RWPE1 (cell line): Measurements from ENCODE around the gene IFNG-AS1.

ENCODE experiments used
- CTCF ChIA-PET: fragments of 350-600 bp; sonication (Branson Sonifier 250); formaldehyde crosslinking; extraction: SDS; loops from one replicate; lab custom pipeline; 2021; lab: Yijun Ruan, JAX
- POLR2A ChIA-PET: fragments of 400-600 bp; formaldehyde crosslinking; extraction: SDS; loops from one replicate; lab custom pipeline; 2020; ENCODE audit warnings: antibody characterized with exemption; ENCODE audit not compliant: low non-redundant PET; lab: Yijun Ruan, JAX
- DNase-seq: peaks from one replicate; pipeline ENCODE4 v3.0.0; 2012; ENCODE audit warnings: low spot score
- H3K27ac ChIP-seq: fragments of 450-650 bp; 2 replicates; pipeline ENCODE4 v1.5.1; 2017
- CTCF ChIP-seq: fragments of 450-650 bp; conservative IDR thresholded peaks from 2 replicates; pipeline ENCODE4 v1.5.1; 2017; ENCODE audit warnings: low read depth, mild to moderate bottlenecking

Gene IFNG-AS1

GRCh38 chr12:67952787-67953186 is 36.5 kb upstream of the IFNG-AS1 start:
- no peak for DNase-seq
- no peak overlapping the region for H3K27ac ChIP-seq
- TF ChIP-seq CTCF, result no peak
- ChIA-PET POLR2A (no interaction called here), CTCF (no interaction called here)

- ChIA-PET POLR2A (no interaction called here), CTCF (no interaction called here)
- no peak overlapping the region for H3K27ac ChIP-seq
- no peak for DNase-seq
- TF ChIP-seq CTCF, result no peak
Measured at GRCh38 chr12:67957383-67957782, 31.9 kb upstream of the IFNG-AS1 start.

GRCh38 chr12:67958187-67958586 is 31.1 kb upstream of the IFNG-AS1 start:
- no peak for DNase-seq
- ChIA-PET POLR2A (no interaction called here), CTCF (interaction anchor here (0.6 kb wide), 1 partner anchor 72 kb away, joined by 3 read pairs; no protein-coding TSS in a partner anchor)
- TF ChIP-seq CTCF, result no peak
- no peak overlapping the region for H3K27ac ChIP-seq

GRCh38 chr12:67964456-67964855 is 24.8 kb upstream of the IFNG-AS1 start:
- TF ChIP-seq CTCF, result no peak
- POLR2A ChIA-PET, result no interaction called here
- no peak overlapping the region for H3K27ac ChIP-seq
- no peak for DNase-seq
- CTCF ChIA-PET, result no interaction called here

- DNase-seq, result no peak
- H3K27ac ChIP-seq, result no peak overlapping the region
- POLR2A ChIA-PET, result no interaction called here
- CTCF ChIA-PET, result no interaction called here
- TF ChIP-seq CTCF, result no peak
Measured at GRCh38 chr12:67966560-67966959, 22.7 kb upstream of the IFNG-AS1 start.

- ChIA-PET POLR2A (no interaction called here), CTCF (interaction anchor here (0.7 kb wide), 1 partner anchor 1455 kb away, joined by 3 read pairs; no protein-coding TSS in a partner anchor)
- H3K27ac ChIP-seq, result no peak overlapping the region
- no peak for TF ChIP-seq CTCF
- no peak for DNase-seq
Measured at GRCh38 chr12:67968321-67968720, 20.9 kb upstream of the IFNG-AS1 start.
